WERI-Rb-1 (cell line): ENCODE measurements around the gene FHL1.

Experiments
- DNase-seq: peaks from one replicate; pipeline ENCODE4 v3.0.0-alpha.2; 2020
- H3K27ac ChIP-seq: fragments of 250-450 bp; sonication (Bioruptor Pico); 2 replicates; pipeline ENCODE4 v1.5.1; 2020; ENCODE audit warnings: mild to moderate bottlenecking, moderate library complexity
- H3K27me3 ChIP-seq: fragments of 250-450 bp; sonication (Bioruptor Pico); 2 replicates; pipeline ENCODE4 v1.5.1; 2021; ENCODE audit warnings: mild to moderate bottlenecking, low read depth, moderate library complexity; ENCODE audit not compliant: insufficient read depth, severe bottlenecking
- H3K36me3 ChIP-seq: fragments of 250-450 bp; sonication (Bioruptor Pico); 2 replicates; pipeline ENCODE4 v1.5.1; 2020; ENCODE audit warnings: mild to moderate bottlenecking, moderate library complexity
- H3K4me3 ChIP-seq: 2 replicates; pipeline ENCODE4 v1.5.1; 2011; ENCODE audit warnings: low read depth, mild to moderate bottlenecking, control low read depth, low read length
- H3K9me3 ChIP-seq: fragments of 250-450 bp; sonication (Bioruptor Pico); 2 replicates; pipeline ENCODE4 v1.5.1; 2021; ENCODE audit warnings: mild to moderate bottlenecking, moderate library complexity; ENCODE audit not compliant: severe bottlenecking
- TF ChIP-seq, protein P1 (sequence below): IDR thresholded peaks from 2 replicates; pipeline ENCODE4 v1.5.1; 2011; ENCODE audit warnings: low read depth, mild to moderate bottlenecking, control low read depth, inconsistent platforms, low read length

FHL1 gene

DNA sequence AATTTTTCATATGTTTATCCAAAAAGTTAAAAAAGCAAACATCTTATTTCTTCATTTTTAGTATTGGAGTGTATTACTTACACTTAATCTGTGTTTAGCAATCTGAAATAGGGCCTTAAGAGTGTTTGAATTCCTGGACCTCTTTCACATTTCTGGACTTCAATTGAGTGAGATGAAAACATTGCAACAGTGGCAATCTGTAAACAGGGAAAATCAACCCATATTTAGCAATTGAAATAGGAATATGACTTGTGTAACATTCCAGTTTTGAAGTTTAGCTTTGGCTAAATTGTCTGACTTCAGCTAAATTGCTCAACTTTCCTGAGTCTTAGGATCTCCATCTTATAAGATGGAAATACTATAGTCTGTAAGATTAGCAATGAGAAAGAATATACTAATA, 34.6 kb upstream of the FHL1 start:
- Histone ChIP-seq H3K36me3 (no peaks in the 10 kb centered on the region), H3K9me3 (no peaks in the 10 kb centered on the region), H3K27ac (no peak overlapping the region), H3K4me3 (no peak overlapping the region), H3K27me3 (peaks cover 68% of the 10 kb centered on the region)
- TF ChIP-seq, protein P1, sequence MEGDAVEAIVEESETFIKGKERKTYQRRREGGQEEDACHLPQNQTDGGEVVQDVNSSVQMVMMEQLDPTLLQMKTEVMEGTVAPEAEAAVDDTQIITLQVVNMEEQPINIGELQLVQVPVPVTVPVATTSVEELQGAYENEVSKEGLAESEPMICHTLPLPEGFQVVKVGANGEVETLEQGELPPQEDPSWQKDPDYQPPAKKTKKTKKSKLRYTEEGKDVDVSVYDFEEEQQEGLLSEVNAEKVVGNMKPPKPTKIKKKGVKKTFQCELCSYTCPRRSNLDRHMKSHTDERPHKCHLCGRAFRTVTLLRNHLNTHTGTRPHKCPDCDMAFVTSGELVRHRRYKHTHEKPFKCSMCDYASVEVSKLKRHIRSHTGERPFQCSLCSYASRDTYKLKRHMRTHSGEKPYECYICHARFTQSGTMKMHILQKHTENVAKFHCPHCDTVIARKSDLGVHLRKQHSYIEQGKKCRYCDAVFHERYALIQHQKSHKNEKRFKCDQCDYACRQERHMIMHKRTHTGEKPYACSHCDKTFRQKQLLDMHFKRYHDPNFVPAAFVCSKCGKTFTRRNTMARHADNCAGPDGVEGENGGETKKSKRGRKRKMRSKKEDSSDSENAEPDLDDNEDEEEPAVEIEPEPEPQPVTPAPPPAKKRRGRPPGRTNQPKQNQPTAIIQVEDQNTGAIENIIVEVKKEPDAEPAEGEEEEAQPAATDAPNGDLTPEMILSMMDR = no peak
- DNase-seq = no peak

DNA sequence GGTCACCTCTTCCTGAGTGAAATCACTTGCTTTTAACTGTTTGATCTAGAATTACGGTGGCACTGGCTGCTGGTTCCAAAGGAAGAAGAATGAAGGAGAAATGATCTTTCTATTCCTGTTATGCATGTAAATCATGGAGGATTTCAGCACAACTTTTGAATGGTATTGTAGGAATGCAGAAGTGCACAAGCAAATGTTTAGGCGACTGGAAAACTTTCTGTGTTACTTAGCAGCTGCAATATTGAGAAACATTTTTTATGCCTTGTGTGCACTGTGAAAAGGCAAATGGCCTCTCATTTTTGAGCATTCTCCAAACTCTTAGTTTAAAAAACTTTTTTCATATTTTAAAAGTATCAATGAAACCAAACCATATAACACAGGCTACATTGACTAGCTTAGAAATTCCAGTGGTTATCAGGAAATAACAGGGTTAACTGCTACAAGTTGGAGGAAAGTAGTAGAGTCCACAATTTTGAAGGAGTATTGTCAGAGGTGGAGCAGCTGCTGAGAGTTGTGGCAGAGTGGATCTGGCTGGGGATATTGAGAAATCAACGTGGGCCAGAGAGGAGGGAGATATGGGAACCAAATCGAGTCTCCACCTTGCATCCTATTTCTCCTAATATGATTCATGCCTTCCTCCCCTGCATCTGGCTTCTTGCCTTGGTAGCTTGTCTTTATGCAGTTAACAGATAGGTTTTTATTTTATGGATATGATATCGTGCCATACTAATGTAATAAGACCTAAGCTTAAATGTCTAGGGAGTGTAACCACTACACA, 32.0 kb upstream of the FHL1 start:
- DNase-seq = no peak
- H3K9me3 ChIP-seq = no peaks in the 10 kb centered on the region
- TF ChIP-seq, protein P1 = no peak
- no peaks in the 10 kb centered on the region for H3K36me3 ChIP-seq
- no peak overlapping the region for H3K27ac ChIP-seq
- H3K4me3 ChIP-seq = no peak overlapping the region
- peaks cover 75% of the 10 kb centered on the region for H3K27me3 ChIP-seq

GRCh38 chrX:136115904-136116297, 31.4 kb upstream of the FHL1 start:
- TF ChIP-seq, protein P1 = no peak
- Histone ChIP-seq H3K9me3 (no peaks in the 10 kb centered on the region), H3K27me3 (peaks cover 71% of the 10 kb centered on the region), H3K36me3 (no peaks in the 10 kb centered on the region), H3K27ac (no peak overlapping the region), H3K4me3 (no peak overlapping the region)
- no peak for DNase-seq

- no peak overlapping the region for H3K4me3 ChIP-seq
- H3K9me3 ChIP-seq = no peaks in the 10 kb centered on the region
- H3K27me3 ChIP-seq = peaks cover 54% of the 10 kb centered on the region
- H3K36me3 ChIP-seq = no peaks in the 10 kb centered on the region
- TF ChIP-seq, protein P1 = no peak
- H3K27ac ChIP-seq = no peak overlapping the region
- DNase-seq = no peak
Observed at GRCh38 chrX:136121788-136122187, 25.5 kb upstream of the FHL1 start.

- no peak for DNase-seq
- Histone ChIP-seq H3K27me3 (peaks cover 50% of the 10 kb centered on the region), H3K4me3 (no peak overlapping the region), H3K36me3 (no peaks in the 10 kb centered on the region), H3K9me3 (no peaks in the 10 kb centered on the region), H3K27ac (no peak overlapping the region)
- TF ChIP-seq, protein P1 = no peak
Observed at GRCh38 chrX:136122207-136122606, 25.1 kb upstream of the FHL1 start.

DNA sequence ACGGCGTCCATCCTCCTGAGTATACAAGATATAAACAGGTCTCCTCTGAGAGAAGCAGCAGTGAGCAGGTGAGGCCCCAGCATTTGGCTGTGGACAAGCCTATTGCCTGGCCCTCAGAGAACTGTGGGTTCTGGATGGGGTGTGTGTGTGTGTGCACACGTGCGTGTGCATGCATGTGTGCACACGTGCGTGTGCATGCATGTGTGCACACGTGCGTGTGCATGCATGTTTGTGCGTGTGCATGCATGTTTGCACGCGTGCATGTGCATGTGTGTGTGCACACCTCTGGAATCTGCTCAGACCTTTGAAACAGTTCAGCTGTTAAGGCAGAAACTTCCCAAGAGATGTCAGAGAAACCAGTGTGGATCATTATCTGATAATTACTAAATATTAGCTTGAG, 22.2 kb upstream of the FHL1 start:
- TF ChIP-seq, protein P1 = no peak
- Histone ChIP-seq H3K27me3 (peaks cover 45% of the 10 kb centered on the region), H3K27ac (no peak overlapping the region), H3K4me3 (no peak overlapping the region), H3K36me3 (no peaks in the 10 kb centered on the region), H3K9me3 (no peaks in the 10 kb centered on the region)
- no peak for DNase-seq
